IMR-90 (cell line): ENCODE results near the gene OR10W1.

Source experiments
- BHLHE40 ChIP-seq: fragments of 150-350 bp; IDR thresholded peaks from 2 replicates; pipeline ENCODE4 v1.6.1; 2016; ENCODE audit warnings: mild to moderate bottlenecking, low read depth, low read length
- CEBPB ChIP-seq: IDR thresholded peaks from 2 replicates; pipeline ENCODE4 v1.6.1; 2012; ENCODE audit warnings: low read depth, low read length, improper control_type of control experiment
- CHD1 ChIP-seq: IDR thresholded peaks from 2 replicates; pipeline ENCODE4 v1.6.1; 2012; ENCODE audit warnings: low read depth, low read length, improper control_type of control experiment
- CTCF ChIP-seq: conservative IDR thresholded peaks from 2 replicates; pipeline ENCODE4 v1.5.1; 2012; ENCODE audit warnings: mild to moderate bottlenecking, low read depth, low read length, improper control_type of control experiment
- MAFK ChIP-seq: IDR thresholded peaks from 2 replicates; pipeline ENCODE4 v1.6.1; 2012; ENCODE audit warnings: low read depth, low read length, improper control_type of control experiment
- MXI1 ChIP-seq: IDR thresholded peaks from 2 replicates; pipeline ENCODE4 v1.6.1; 2012; ENCODE audit warnings: low read depth, mild to moderate bottlenecking, low read length, moderate library complexity, borderline replicate concordance
- POLR2A ChIP-seq: IDR thresholded peaks from 2 replicates; pipeline ENCODE4 v1.6.1; 2012; ENCODE audit warnings: mild to moderate bottlenecking, low read depth, low read length
- RAD21 ChIP-seq: IDR thresholded peaks from 2 replicates; pipeline ENCODE4 v1.6.1; 2012; ENCODE audit warnings: low read length, improper control_type of control experiment
- RCOR1 ChIP-seq: IDR thresholded peaks from 2 replicates; pipeline ENCODE4 v1.6.1; 2012; ENCODE audit warnings: mild to moderate bottlenecking, low read length, improper control_type of control experiment; ENCODE audit not compliant: insufficient replicate concordance
- SMC3 ChIP-seq: fragments of 150-350 bp; IDR thresholded peaks from 2 replicates; pipeline ENCODE4 v1.6.1; 2016; ENCODE audit warnings: low read depth, mild to moderate bottlenecking, antibody characterized with exemption, low read length, moderate library complexity
- USF2 ChIP-seq: fragments of 150-350 bp; IDR thresholded peaks from 2 replicates; pipeline ENCODE4 v1.6.1; 2017; ENCODE audit warnings: mild to moderate bottlenecking, antibody characterized with exemption, low read length, low read depth
- TF ChIP-seq, protein P1 (sequence below): fragments of 150-350 bp; IDR thresholded peaks from 2 replicates; pipeline ENCODE4 v1.6.1; 2016; ENCODE audit warnings: low read depth, mild to moderate bottlenecking, low read length, moderate library complexity, borderline replicate concordance

DNA sequence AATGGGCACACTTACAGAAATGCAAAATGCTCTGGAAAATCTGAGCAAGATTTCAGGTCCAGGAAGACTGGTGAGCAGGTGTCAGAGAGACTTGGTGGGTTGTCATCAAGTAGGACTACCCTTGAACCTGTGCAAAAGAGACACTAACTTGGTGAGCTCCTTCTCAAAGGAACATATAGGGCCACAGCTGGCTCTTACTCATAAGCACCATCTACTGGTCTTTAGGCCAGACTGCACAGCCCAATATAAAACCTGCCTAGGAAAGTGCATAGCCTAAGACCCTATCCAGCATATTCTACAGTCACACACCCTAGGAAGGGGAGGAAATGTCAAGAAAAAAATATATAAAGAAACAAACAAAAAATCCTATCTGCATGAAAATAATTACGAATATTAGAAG, 18.2 kb upstream of the OR10W1 start:
- TF ChIP-seq CTCF (peak; percentile 75), SMC3 (peak; percentile 61), RAD21 (peak; percentile 76), BHLHE40 (no peak), POLR2A (no peak), CHD1 (no peak), RCOR1 (no peak), CEBPB (no peak), USF2 (no peak), MXI1 (no peak), MAFK (no peak)
- TF ChIP-seq, protein P1, sequence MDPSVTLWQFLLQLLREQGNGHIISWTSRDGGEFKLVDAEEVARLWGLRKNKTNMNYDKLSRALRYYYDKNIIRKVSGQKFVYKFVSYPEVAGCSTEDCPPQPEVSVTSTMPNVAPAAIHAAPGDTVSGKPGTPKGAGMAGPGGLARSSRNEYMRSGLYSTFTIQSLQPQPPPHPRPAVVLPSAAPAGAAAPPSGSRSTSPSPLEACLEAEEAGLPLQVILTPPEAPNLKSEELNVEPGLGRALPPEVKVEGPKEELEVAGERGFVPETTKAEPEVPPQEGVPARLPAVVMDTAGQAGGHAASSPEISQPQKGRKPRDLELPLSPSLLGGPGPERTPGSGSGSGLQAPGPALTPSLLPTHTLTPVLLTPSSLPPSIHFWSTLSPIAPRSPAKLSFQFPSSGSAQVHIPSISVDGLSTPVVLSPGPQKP = no peak
